Measurements from ENCODE around the gene IVL. TPM values are rescaled to one million over a fixed set of nuclear protein-coding genes. Genes with fewer than 3 reads are reported as not detected.

IVL gene
- total and polyA plus RNA-seq, 7 donors: 0.03 to 1.2 TPM; not detected in 5

GRCh38 chr1:152880316-152880715 is 28.0 kb upstream of the IVL start:
- intact Hi-C loops (cut with DNase I): no loop called here
- H3K4me3 ChIP-seq: no peak overlapping the region

GRCh38 chr1:152880907-152881306 is 27.4 kb upstream of the IVL start:
- WGBS, 2 donors: 32 to 59% methylated on average over 5 of the region's 5 CpGs
- Histone ChIP-seq H3K36me3 (no peaks in the 10 kb centered on the region), H3K9me3 (no peaks in the 10 kb centered on the region), H3K27me3 (no peaks in the 10 kb centered on the region), H3K4me3 (no peak overlapping the region), H3K27ac (no peak overlapping the region), H3K4me1 (peaks cover 0 to 9% (median 3%) of the 10 kb centered on the region in 4 donors)
- DNase-seq: no peak
- TF ChIP-seq EP300 (IDR thresholded peaks at IDR 0.05) (no peak), POLR2A (IDR thresholded peaks at IDR 0.05) (no peak), POLR2AphosphoS5 (IDR thresholded peaks at IDR 0.05) (no peak), CTCF (IDR thresholded peaks at IDR 0.05) (no peak)
- intact Hi-C loops (cut with DNase I): no loop called here

More at GRCh38 chr1:152880316-152880715, 28.0 kb upstream of the IVL start:
- H3K9me3 ChIP-seq: no peaks in the 10 kb centered on the region
- no peak overlapping the region for H3K27ac ChIP-seq
- TF ChIP-seq EP300 (IDR thresholded peaks at IDR 0.05): no peak
- no peak for TF ChIP-seq POLR2AphosphoS5 (IDR thresholded peaks at IDR 0.05)
- TF ChIP-seq CTCF (IDR thresholded peaks at IDR 0.05): no peak
- no peak for TF ChIP-seq POLR2A (IDR thresholded peaks at IDR 0.05)
- H3K27me3 ChIP-seq: no peaks in the 10 kb centered on the region
- H3K36me3 ChIP-seq: no peaks in the 10 kb centered on the region
- 82 to 86% methylated on average over 4 of the region's 4 CpGs for WGBS, 2 donors
- peaks cover 0 to 3% (median 0%) of the 10 kb centered on the region in 4 donors for H3K4me1 ChIP-seq
- DNase-seq: no peak

- no peak for TF ChIP-seq POLR2A (IDR thresholded peaks at IDR 0.05)
- peaks cover 0 to 19% (median 10%) of the 10 kb centered on the region in 4 donors for H3K4me1 ChIP-seq
- no peak overlapping the region for H3K4me3 ChIP-seq
- intact Hi-C loops (cut with DNase I): no loop called here
- H3K27me3 ChIP-seq: no peaks in the 10 kb centered on the region
- no peaks in the 10 kb centered on the region for H3K36me3 ChIP-seq
- DNase-seq: no peak
- no peaks in the 10 kb centered on the region for H3K9me3 ChIP-seq
- H3K27ac ChIP-seq: peak overlapping the region in 1 of 4 donors; percentile 72
These were observed 24.3 kb upstream of the IVL start for GRCh38 chr1:152884085-152884484.

GRCh38 chr1:152884506-152884905 is 23.8 kb upstream of the IVL start:
- H3K4me1 ChIP-seq: peaks cover 0 to 19% (median 10%) of the 10 kb centered on the region in 4 donors
- DNase-seq: no peak
- 97 to 99% methylated on average over 1 of the region's 1 CpG for WGBS, 2 donors
- peak overlapping the region in 1 of 4 donors; percentile 72 for H3K27ac ChIP-seq
- H3K36me3 ChIP-seq: no peaks in the 10 kb centered on the region
- intact Hi-C loops (cut with DNase I): no loop called here
- H3K4me3 ChIP-seq: no peak overlapping the region
- no peak for TF ChIP-seq POLR2A (IDR thresholded peaks at IDR 0.05)
- no peak for TF ChIP-seq CTCF (IDR thresholded peaks at IDR 0.05)
- TF ChIP-seq EP300 (IDR thresholded peaks at IDR 0.05): no peak
- TF ChIP-seq POLR2AphosphoS5 (IDR thresholded peaks at IDR 0.05): no peak
- no peaks in the 10 kb centered on the region for H3K27me3 ChIP-seq
- no peaks in the 10 kb centered on the region for H3K9me3 ChIP-seq

GRCh38 chr1:152884966-152885624 is 23.3 kb upstream of the IVL start:
- Histone ChIP-seq H3K27me3 (no peaks in the 10 kb centered on the region), H3K36me3 (no peaks in the 10 kb centered on the region), H3K4me3 (no peak overlapping the region), H3K4me1 (peaks cover 0 to 19% (median 10%) of the 10 kb centered on the region in 4 donors), H3K9me3 (no peaks in the 10 kb centered on the region), H3K27ac (peak overlapping the region in 1 of 4 donors; percentile 72)
- 52 to 72% methylated on average over 4 of the region's 4 CpGs for WGBS, 2 donors
- intact Hi-C loops (cut with DNase I): no loop called here
- TF ChIP-seq CTCF (IDR thresholded peaks at IDR 0.05): no peak
- no peak for TF ChIP-seq POLR2A (IDR thresholded peaks at IDR 0.05)
- TF ChIP-seq EP300 (IDR thresholded peaks at IDR 0.05): no peak
- TF ChIP-seq POLR2AphosphoS5 (IDR thresholded peaks at IDR 0.05): no peak
- no peak for DNase-seq
